Testis (tissue), 2 donors: Measurements from ENCODE around the gene ITSN2.

Source experiments
- POLR2A ChIP-seq: fragments of 450-650 bp; IDR thresholded peaks from one replicate; pipeline ENCODE4 v1.6.1; 2017; ENCODE audit warnings: antibody characterized with exemption, mild to moderate bottlenecking, moderate library complexity
- TF ChIP-seq, protein P1 (sequence below), 3 experiments: fragments of 450-650 bp in 2 of 3; fragments of 200-600 bp in 1 of 3; sonication (generic) in 1 of 3; IDR thresholded peaks; one replicate each; pipeline ENCODE4 v1.5.1; 2016 to 2019; ENCODE audit warnings: antibody characterized with exemption in 3 of 3, mild to moderate bottlenecking in 2 of 3, moderate library complexity in 1 of 3

DNA sequence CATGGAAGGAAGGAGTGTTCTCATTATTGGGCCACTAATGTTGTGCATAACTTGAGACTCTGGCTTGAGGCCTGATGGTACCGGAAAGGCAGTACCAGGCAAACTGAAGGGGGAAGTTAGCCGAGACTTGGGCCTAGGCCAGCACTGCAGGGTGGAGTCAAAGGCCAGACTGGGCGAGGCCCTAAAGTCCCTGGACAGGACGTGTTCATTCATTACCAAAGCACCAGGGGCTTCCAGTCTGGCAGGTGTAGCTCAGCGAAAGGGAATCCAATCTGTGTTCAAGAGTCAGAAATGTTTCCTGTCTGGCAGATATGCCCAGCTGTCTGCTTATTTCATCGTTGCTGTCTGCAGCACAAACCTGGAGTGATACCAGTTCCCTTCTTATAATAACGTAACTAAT, 4.7 kb upstream of the ITSN2 start:
- TF ChIP-seq, protein P1, sequence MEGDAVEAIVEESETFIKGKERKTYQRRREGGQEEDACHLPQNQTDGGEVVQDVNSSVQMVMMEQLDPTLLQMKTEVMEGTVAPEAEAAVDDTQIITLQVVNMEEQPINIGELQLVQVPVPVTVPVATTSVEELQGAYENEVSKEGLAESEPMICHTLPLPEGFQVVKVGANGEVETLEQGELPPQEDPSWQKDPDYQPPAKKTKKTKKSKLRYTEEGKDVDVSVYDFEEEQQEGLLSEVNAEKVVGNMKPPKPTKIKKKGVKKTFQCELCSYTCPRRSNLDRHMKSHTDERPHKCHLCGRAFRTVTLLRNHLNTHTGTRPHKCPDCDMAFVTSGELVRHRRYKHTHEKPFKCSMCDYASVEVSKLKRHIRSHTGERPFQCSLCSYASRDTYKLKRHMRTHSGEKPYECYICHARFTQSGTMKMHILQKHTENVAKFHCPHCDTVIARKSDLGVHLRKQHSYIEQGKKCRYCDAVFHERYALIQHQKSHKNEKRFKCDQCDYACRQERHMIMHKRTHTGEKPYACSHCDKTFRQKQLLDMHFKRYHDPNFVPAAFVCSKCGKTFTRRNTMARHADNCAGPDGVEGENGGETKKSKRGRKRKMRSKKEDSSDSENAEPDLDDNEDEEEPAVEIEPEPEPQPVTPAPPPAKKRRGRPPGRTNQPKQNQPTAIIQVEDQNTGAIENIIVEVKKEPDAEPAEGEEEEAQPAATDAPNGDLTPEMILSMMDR (IDR thresholded peaks at IDR 0.05) = no peak
- no peak for TF ChIP-seq POLR2A
